Neural progenitor cell (in vitro differentiated cells): ENCODE measurements around the gene LGR6.

ENCODE experiments used
- CTCF ChIP-seq: fragments of 200-600 bp; sonication (generic); IDR thresholded peaks from 2 replicates; pipeline ENCODE4 v1.5.1; 2017; ENCODE audit warnings: antibody characterized with exemption, mild to moderate bottlenecking
- EZH2 ChIP-seq: fragments of 200-600 bp; sonication (generic); IDR thresholded peaks from 2 replicates; pipeline ENCODE4 v1.6.1; 2017; ENCODE audit warnings: antibody characterized with exemption, mild to moderate bottlenecking, moderate library complexity

GRCh38 chr1:202208351-202208857 lies 14.8 kb downstream of the LGR6 start:
- no peak for TF ChIP-seq CTCF
- no peak for TF ChIP-seq EZH2
